ENCODE results near the gene FAM120B.

DNA sequence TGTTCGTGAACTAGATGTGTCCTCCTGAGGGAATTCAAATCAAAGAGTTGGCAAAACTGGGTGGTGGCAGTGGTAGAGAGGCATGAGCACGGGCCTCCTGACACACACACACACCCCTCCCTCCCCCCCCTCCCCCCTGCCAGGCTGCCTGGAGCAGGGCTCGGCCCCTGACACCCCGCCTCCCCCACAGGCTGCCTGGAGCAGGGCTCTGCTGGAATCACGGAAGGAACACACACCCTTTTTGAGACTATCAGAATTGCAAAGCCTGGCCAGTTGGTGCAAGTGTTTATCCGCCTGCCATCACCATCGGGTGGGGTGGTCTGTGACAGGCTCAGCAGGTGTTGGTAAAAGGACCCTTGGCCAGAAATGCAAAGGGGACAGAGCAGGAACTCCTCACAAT lies 59.0 kb downstream of the FAM120B start:
- TF ChIP-seq, protein P1, sequence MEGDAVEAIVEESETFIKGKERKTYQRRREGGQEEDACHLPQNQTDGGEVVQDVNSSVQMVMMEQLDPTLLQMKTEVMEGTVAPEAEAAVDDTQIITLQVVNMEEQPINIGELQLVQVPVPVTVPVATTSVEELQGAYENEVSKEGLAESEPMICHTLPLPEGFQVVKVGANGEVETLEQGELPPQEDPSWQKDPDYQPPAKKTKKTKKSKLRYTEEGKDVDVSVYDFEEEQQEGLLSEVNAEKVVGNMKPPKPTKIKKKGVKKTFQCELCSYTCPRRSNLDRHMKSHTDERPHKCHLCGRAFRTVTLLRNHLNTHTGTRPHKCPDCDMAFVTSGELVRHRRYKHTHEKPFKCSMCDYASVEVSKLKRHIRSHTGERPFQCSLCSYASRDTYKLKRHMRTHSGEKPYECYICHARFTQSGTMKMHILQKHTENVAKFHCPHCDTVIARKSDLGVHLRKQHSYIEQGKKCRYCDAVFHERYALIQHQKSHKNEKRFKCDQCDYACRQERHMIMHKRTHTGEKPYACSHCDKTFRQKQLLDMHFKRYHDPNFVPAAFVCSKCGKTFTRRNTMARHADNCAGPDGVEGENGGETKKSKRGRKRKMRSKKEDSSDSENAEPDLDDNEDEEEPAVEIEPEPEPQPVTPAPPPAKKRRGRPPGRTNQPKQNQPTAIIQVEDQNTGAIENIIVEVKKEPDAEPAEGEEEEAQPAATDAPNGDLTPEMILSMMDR (IDR thresholded peaks at IDR 0.05; ENCODE audit: insufficient read depth, low read length) = no peak
- TF ChIP-seq POLR2AphosphoS5 (IDR thresholded peaks at IDR 0.05; ENCODE audit: low read depth) = no peak
- TF ChIP-seq, protein P2, sequence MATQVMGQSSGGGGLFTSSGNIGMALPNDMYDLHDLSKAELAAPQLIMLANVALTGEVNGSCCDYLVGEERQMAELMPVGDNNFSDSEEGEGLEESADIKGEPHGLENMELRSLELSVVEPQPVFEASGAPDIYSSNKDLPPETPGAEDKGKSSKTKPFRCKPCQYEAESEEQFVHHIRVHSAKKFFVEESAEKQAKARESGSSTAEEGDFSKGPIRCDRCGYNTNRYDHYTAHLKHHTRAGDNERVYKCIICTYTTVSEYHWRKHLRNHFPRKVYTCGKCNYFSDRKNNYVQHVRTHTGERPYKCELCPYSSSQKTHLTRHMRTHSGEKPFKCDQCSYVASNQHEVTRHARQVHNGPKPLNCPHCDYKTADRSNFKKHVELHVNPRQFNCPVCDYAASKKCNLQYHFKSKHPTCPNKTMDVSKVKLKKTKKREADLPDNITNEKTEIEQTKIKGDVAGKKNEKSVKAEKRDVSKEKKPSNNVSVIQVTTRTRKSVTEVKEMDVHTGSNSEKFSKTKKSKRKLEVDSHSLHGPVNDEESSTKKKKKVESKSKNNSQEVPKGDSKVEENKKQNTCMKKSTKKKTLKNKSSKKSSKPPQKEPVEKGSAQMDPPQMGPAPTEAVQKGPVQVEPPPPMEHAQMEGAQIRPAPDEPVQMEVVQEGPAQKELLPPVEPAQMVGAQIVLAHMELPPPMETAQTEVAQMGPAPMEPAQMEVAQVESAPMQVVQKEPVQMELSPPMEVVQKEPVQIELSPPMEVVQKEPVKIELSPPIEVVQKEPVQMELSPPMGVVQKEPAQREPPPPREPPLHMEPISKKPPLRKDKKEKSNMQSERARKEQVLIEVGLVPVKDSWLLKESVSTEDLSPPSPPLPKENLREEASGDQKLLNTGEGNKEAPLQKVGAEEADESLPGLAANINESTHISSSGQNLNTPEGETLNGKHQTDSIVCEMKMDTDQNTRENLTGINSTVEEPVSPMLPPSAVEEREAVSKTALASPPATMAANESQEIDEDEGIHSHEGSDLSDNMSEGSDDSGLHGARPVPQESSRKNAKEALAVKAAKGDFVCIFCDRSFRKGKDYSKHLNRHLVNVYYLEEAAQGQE (IDR thresholded peaks at IDR 0.05; ENCODE audit: insufficient replicate concordance, low read depth) = no peak
- TF ChIP-seq GABPA (IDR thresholded peaks at IDR 0.05; ENCODE audit: low read depth) = no peak

Measured in HL-60 (cell line).